ENCODE measurements around the gene TIMM10B. TPM values are rescaled to one million over a fixed set of nuclear protein-coding genes. Genes with fewer than 3 reads are reported as not detected.

TIMM10B gene
- total and polyA plus RNA-seq, 10 donors = 10.7 to 71.3 (median 40.6) TPM

- no peak for DNase-seq
- 74 to 88% (median 86%) methylated on average over 2 of the region's 2 CpGs for WGBS, 5 donors
- intact Hi-C loops (cut with DNase I; ENCODE audit: low total_unique reads) = no loop called here
- no peaks in the 10 kb centered on the region for H3K4me1 ChIP-seq
- no peak overlapping the region for H3K4me3 ChIP-seq
- no peak for TF ChIP-seq POLR2A (IDR thresholded peaks at IDR 0.05)
- TF ChIP-seq POLR2AphosphoS5 (IDR thresholded peaks at IDR 0.05) = no peak
- no peak for TF ChIP-seq CTCF (IDR thresholded peaks at IDR 0.05 in 8 of 11, conservative IDR thresholded peaks at IDR 0.05 in 3 of 11)
- H3K9me3 ChIP-seq = no peaks in the 10 kb centered on the region
- no peaks in the 10 kb centered on the region for H3K27me3 ChIP-seq (replicated peaks in 1 of 7)
- peaks cover 0 to 92% (median 45%) of the 10 kb centered on the region in 6 donors for H3K36me3 ChIP-seq
- no peak overlapping the region for H3K27ac ChIP-seq
Measured at GRCh38 chr11:6458352-6459098, 22.8 kb upstream of the TIMM10B start.

- TF ChIP-seq POLR2AphosphoS5 (IDR thresholded peaks at IDR 0.05) (no peak), POLR2A (IDR thresholded peaks at IDR 0.05) (no peak)
- WGBS, 5 donors = 63 to 93% (median 81%) methylated on average over 1 of the region's 1 CpG
- no peaks in the 10 kb centered on the region for H3K4me1 ChIP-seq
- no peaks in the 10 kb centered on the region for H3K27me3 ChIP-seq (replicated peaks in 1 of 7)
- no peak for DNase-seq
- peaks cover 0 to 92% (median 41%) of the 10 kb centered on the region in 6 donors for H3K36me3 ChIP-seq
- no peaks in the 10 kb centered on the region for H3K9me3 ChIP-seq
- intact Hi-C loops (cut with DNase I; ENCODE audit: low total_unique reads) = no loop called here
- no peak overlapping the region for H3K27ac ChIP-seq
- no peak overlapping the region for H3K4me3 ChIP-seq
Measured at GRCh38 chr11:6459099-6459450, 22.2 kb upstream of the TIMM10B start.

- peak overlapping the region; percentile 38 to 74 (median 59) for H3K27ac ChIP-seq
- H3K4me3 ChIP-seq = peak overlapping the region in 1 of 8 donors; percentile 2
- TF ChIP-seq CTCF (IDR thresholded peaks at IDR 0.05 in 8 of 11, conservative IDR thresholded peaks at IDR 0.05 in 3 of 11) = no peak
- TF ChIP-seq POLR2A (IDR thresholded peaks at IDR 0.05) = no peak
- peak; percentile 35 to 70 (median 46) for TF ChIP-seq POLR2AphosphoS5 (IDR thresholded peaks at IDR 0.05)
Measured at GRCh38 chr11:6468712-6469495, 12.4 kb upstream of the TIMM10B start.

GRCh38 chr11:6469599-6469998 lies 11.7 kb upstream of the TIMM10B start:
- Histone ChIP-seq H3K27ac (peak overlapping the region; percentile 38 to 74 (median 59)), H3K9me3 (no peaks in the 10 kb centered on the region), H3K4me3 (no peak overlapping the region), H3K36me3 (peaks cover 0 to 10% (median 4%) of the 10 kb centered on the region in 6 donors), H3K27me3 (replicated peaks in 1 of 7) (no peaks in the 10 kb centered on the region), H3K4me1 (peaks cover 12 to 44% (median 30%) of the 10 kb centered on the region in 6 donors)
- TF ChIP-seq POLR2AphosphoS5 (IDR thresholded peaks at IDR 0.05) = no peak
- no peak for TF ChIP-seq CTCF (IDR thresholded peaks at IDR 0.05 in 8 of 11, conservative IDR thresholded peaks at IDR 0.05 in 3 of 11)
- WGBS, 5 donors = 90 to 97% (median 97%) methylated on average over 1 of the region's 1 CpG
- no peak for DNase-seq
- intact Hi-C loops (cut with DNase I; ENCODE audit: low total_unique reads) = no loop called here

More at GRCh38 chr11:6468712-6469495, 12.4 kb upstream of the TIMM10B start:
- 24 to 40% (median 32%) methylated on average over 6 of the region's 6 CpGs for WGBS, 5 donors
- DNase-seq = peak; percentile 87
- Histone ChIP-seq H3K36me3 (peaks cover 0 to 17% (median 11%) of the 10 kb centered on the region in 6 donors), H3K27me3 (replicated peaks in 1 of 7) (no peaks in the 10 kb centered on the region), H3K4me1 (peaks cover 12 to 38% (median 27%) of the 10 kb centered on the region in 6 donors), H3K9me3 (no peaks in the 10 kb centered on the region)
- intact Hi-C loops (cut with DNase I; ENCODE audit: low total_unique reads) = no loop called here

Data from spleen (tissue), 11 donors.